ENCODE results near the gene GRAP2.

- no peak for TF ChIP-seq ZBTB7A (CRISPR knock-in tag; IDR thresholded peaks at IDR 0.05)
- TF ChIP-seq POLR2A (IDR thresholded peaks at IDR 0.05; ENCODE audit: insufficient read depth in 1 of 2, low read depth in 2 of 2, low read length in 2 of 2) = no peak
- TF ChIP-seq THYN1 (CRISPR knock-in tag; IDR thresholded peaks at IDR 0.05; ENCODE audit: borderline replicate concordance, low read depth) = no peak
Measured at GRCh38 chr22:39873965-39874364, 26.9 kb upstream of the GRAP2 start.

Measured in HepG2 (cell line).